ENCODE data around the gene PCGF1. TPM values are rescaled to one million over a fixed set of nuclear protein-coding genes. Genes with fewer than 3 reads are reported as not detected.

Gene PCGF1
- total and polyA plus RNA-seq, 9 of the 15 experiments (the other 6 are each of a cell fraction or from before 2014, with no cell fraction given): 20.3 to 45.7 (median 29.3) TPM

- no peak for TF ChIP-seq PATZ1 (CRISPR knock-in tag; IDR thresholded peaks at IDR 0.05; ENCODE audit: borderline replicate concordance)
- TF ChIP-seq ZNF311 (CRISPR knock-in tag; IDR thresholded peaks at IDR 0.05): no peak
- TF ChIP-seq ARID1B (IDR thresholded peaks at IDR 0.05): peak; percentile 79
- TF ChIP-seq SRF (CRISPR knock-in tag; IDR thresholded peaks at IDR 0.05): 0 out of 4 replicates have a peak, but pooled peaks of 1 of the 2 experiments have one; percentile 39
- TF ChIP-seq, protein P1, sequence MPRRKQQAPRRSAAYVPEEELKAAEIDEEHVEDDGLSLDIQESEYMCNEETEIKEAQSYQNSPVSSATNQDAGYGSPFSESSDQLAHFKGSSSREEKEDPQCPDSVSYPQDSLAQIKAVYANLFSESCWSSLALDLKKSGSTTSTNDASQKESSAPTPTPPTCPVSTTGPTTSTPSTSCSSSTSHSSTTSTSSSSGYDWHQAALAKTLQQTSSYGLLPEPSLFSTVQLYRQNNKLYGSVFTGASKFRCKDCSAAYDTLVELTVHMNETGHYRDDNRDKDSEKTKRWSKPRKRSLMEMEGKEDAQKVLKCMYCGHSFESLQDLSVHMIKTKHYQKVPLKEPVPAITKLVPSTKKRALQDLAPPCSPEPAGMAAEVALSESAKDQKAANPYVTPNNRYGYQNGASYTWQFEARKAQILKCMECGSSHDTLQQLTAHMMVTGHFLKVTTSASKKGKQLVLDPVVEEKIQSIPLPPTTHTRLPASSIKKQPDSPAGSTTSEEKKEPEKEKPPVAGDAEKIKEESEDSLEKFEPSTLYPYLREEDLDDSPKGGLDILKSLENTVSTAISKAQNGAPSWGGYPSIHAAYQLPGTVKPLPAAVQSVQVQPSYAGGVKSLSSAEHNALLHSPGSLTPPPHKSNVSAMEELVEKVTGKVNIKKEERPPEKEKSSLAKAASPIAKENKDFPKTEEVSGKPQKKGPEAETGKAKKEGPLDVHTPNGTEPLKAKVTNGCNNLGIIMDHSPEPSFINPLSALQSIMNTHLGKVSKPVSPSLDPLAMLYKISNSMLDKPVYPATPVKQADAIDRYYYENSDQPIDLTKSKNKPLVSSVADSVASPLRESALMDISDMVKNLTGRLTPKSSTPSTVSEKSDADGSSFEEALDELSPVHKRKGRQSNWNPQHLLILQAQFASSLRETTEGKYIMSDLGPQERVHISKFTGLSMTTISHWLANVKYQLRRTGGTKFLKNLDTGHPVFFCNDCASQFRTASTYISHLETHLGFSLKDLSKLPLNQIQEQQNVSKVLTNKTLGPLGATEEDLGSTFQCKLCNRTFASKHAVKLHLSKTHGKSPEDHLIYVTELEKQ (CRISPR knock-in tag; IDR thresholded peaks at IDR 0.05): no peak
- TF ChIP-seq PURB (CRISPR knock-in tag; IDR thresholded peaks at IDR 0.05; ENCODE audit: low read depth): no peak
- no peak for TF ChIP-seq THRAP3 (IDR thresholded peaks at IDR 0.05; ENCODE audit: borderline replicate concordance)
- peak; percentile 72 for TF ChIP-seq TAF9B (IDR thresholded peaks at IDR 0.05; ENCODE audit: partially characterized antibody)
- peak; percentile 19; the same call in 1 of the 2 replicates for TF ChIP-seq HDAC2 (IDR thresholded peaks at IDR 0.05)
- TF ChIP-seq ZNF280B (CRISPR knock-in tag; IDR thresholded peaks at IDR 0.05): no peak
- no peak for TF ChIP-seq RFX5 (IDR thresholded peaks at IDR 0.05; ENCODE audit: low read depth, low read length)
- no peak for TF ChIP-seq HDAC8 (tag; IDR thresholded peaks at IDR 0.05)
- no peak for TF ChIP-seq E2F4 (CRISPR knock-in tag; IDR thresholded peaks at IDR 0.05; ENCODE audit: low read depth)
- TF ChIP-seq ZNF263 (CRISPR knock-in tag; IDR thresholded peaks at IDR 0.05; ENCODE audit: borderline replicate concordance): no peak; the same call in 1 of the 2 replicates
- TF ChIP-seq EGR1 (conservative IDR thresholded peaks at IDR 0.05): no peak
- TF ChIP-seq SIX5 (IDR thresholded peaks at IDR 0.05; ENCODE audit: borderline replicate concordance in 1 of 2, insufficient read depth in 1 of 2, low read depth in 1 of 2, low read length in 2 of 2): no peak
Observed at GRCh38 chr2:74502720-74503505, 4.6 kb downstream of the PCGF1 start (continued).

Data from K562 (cell line).